Osteoblast (primary cell): ENCODE results near the gene ABCF2. TPM values are rescaled to one million over a fixed set of nuclear protein-coding genes. Genes with fewer than 3 reads are reported as not detected.
A peak's percentile ranks its signal among the peaks of the same experiment; 100 is the strongest.

Experiments
- DNase-seq: peaks from one replicate; pipeline ENCODE4 v3.0.0; 2011; ENCODE audit warnings: low spot score, mixed read lengths; ENCODE audit not compliant: insufficient read length; ENCODE audit errors: missing footprints
- H2AFZ ChIP-seq: 2 replicates; pipeline ENCODE4 v1.6.0; 2011; ENCODE audit warnings: mild to moderate bottlenecking, low read length
- H3K27ac ChIP-seq: 2 replicates; pipeline ENCODE4 v1.5.1; 2011; ENCODE audit warnings: mild to moderate bottlenecking, low read depth, low read length, moderate library complexity
- H3K27me3 ChIP-seq: 2 replicates; pipeline ENCODE4 v1.6.0; 2012; ENCODE audit warnings: mild to moderate bottlenecking, control low read depth, inconsistent platforms, low read length, moderate library complexity; ENCODE audit not compliant: insufficient read depth
- H3K36me3 ChIP-seq: 2 replicates; pipeline ENCODE4 v1.5.1; 2011; ENCODE audit warnings: mild to moderate bottlenecking, low read length, control low read depth, moderate library complexity; ENCODE audit not compliant: insufficient read depth
- H3K4me1 ChIP-seq: 2 replicates; pipeline ENCODE4 v1.5.1; 2011; ENCODE audit warnings: mild to moderate bottlenecking, low read length, control low read depth, moderate library complexity; ENCODE audit not compliant: insufficient read depth
- H3K4me2 ChIP-seq: 2 replicates; pipeline ENCODE4 v1.6.0; 2011; ENCODE audit warnings: mild to moderate bottlenecking, low read length; ENCODE audit not compliant: insufficient read depth
- H3K4me3 ChIP-seq: fragments of 200-600 bp; sonication (generic); 3 replicates; pipeline ENCODE4 v1.5.1; 2012; ENCODE audit warnings: mild to moderate bottlenecking, low read length, inconsistent platforms; ENCODE audit not compliant: insufficient read depth
- H3K79me2 ChIP-seq: 2 replicates; pipeline ENCODE4 v1.6.0; 2012; ENCODE audit warnings: mild to moderate bottlenecking, low read length, control low read depth, inconsistent platforms; ENCODE audit not compliant: insufficient read depth
- H3K9me3 ChIP-seq: 2 replicates; pipeline ENCODE4 v1.5.1; 2011; ENCODE audit warnings: low read depth, low read length, control low read depth
- H4K20me1 ChIP-seq: 2 replicates; pipeline ENCODE4 v1.6.0; 2012; ENCODE audit warnings: mild to moderate bottlenecking, low read length, control low read depth; ENCODE audit not compliant: insufficient read depth
- CTCF ChIP-seq: IDR thresholded peaks from 2 replicates; pipeline ENCODE4 v1.5.1; 2011; ENCODE audit warnings: mild to moderate bottlenecking, low read depth, low read length, moderate library complexity; ENCODE audit errors: extremely low read depth
- total RNA-seq: library from RNA; depleted of rRNA; stranded (reverse); fragments of >200 nt; gene quantifications from 2 replicates; pipeline ENCODE4 v1.2.3, GENCODE V29; 2012

ABCF2 gene
- total RNA-seq, 1 donor: 65.9 TPM

DNA sequence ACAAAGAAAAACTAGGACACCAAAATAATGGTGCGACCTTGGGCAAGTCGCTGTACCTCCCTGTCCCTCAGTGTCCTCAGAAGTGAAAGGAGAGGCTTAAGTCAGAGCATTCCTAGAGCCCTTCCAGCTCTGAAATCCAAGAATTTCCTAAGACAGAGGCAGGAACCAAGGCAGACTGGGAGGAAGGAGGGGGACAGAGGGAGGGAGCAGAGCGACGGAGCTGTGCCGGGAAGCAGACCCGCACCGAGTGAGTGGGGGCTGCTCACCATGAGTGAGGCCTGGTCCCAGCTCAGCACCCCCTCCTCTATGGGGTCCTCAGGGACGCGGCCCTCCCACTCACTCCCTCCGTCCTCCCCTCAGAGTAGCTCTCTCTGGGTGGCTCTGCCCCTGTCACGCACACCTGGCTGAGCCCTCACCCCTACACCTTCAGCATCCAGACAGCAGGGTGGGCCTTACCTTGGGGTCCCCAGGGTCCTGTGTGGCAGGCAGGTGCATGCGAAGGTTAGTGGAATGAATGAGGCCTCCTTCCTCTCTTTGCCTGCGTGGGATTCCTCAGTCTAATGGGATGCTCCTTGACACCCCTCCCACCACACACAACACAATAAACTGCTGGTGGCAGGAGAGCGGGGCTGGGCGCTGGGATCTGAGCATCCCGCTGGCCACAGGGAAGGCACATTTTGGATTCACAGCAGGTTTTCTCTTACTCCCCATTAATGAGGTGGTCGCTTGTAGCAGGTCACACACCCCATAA lies 26.1 kb upstream of the ABCF2 start:
- peak; percentile 88 for DNase-seq
- H3K4me2 ChIP-seq: peak overlapping the region; percentile 97
- H3K27ac ChIP-seq: no peak overlapping the region
- peak overlapping the region; percentile 83 for H3K4me3 ChIP-seq
- peaks cover 20% of the 10 kb centered on the region for H3K4me1 ChIP-seq
- H3K36me3 ChIP-seq: no peaks in the 10 kb centered on the region
- H3K79me2 ChIP-seq: peaks cover 3% of the 10 kb centered on the region
- H2AFZ ChIP-seq: no peak overlapping the region
- no peak for TF ChIP-seq CTCF
- no peaks in the 10 kb centered on the region for H3K9me3 ChIP-seq
- no peaks in the 10 kb centered on the region for H4K20me1 ChIP-seq
- H3K27me3 ChIP-seq: peaks cover 10% of the 10 kb centered on the region

DNA sequence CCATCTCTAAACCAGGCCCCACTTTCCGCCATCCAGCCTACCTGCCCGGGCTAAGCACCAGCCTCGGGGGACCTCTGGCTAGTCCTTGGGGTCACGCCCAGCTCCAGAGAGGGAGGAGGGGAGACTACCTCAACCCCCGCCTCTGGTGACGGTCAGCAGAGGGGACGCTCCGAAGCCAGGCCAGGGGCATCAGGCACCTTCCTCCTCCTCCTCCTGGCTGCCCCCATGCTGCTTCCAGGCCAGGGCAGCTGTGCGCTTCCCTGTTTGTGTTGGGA lies 25.5 kb upstream of the ABCF2 start:
- H3K4me1 ChIP-seq: peaks cover 25% of the 10 kb centered on the region
- H3K4me3 ChIP-seq: peak overlapping the region; percentile 83
- TF ChIP-seq CTCF: no peak
- no peaks in the 10 kb centered on the region for H3K36me3 ChIP-seq
- no peak for DNase-seq
- peak overlapping the region; percentile 72 for H3K27ac ChIP-seq
- H3K4me2 ChIP-seq: peak overlapping the region; percentile 97
- peaks cover 9% of the 10 kb centered on the region for H3K79me2 ChIP-seq
- peak overlapping the region; percentile 87 for H2AFZ ChIP-seq
- no peaks in the 10 kb centered on the region for H3K9me3 ChIP-seq
- H4K20me1 ChIP-seq: no peaks in the 10 kb centered on the region
- H3K27me3 ChIP-seq: peaks cover 7% of the 10 kb centered on the region

DNA sequence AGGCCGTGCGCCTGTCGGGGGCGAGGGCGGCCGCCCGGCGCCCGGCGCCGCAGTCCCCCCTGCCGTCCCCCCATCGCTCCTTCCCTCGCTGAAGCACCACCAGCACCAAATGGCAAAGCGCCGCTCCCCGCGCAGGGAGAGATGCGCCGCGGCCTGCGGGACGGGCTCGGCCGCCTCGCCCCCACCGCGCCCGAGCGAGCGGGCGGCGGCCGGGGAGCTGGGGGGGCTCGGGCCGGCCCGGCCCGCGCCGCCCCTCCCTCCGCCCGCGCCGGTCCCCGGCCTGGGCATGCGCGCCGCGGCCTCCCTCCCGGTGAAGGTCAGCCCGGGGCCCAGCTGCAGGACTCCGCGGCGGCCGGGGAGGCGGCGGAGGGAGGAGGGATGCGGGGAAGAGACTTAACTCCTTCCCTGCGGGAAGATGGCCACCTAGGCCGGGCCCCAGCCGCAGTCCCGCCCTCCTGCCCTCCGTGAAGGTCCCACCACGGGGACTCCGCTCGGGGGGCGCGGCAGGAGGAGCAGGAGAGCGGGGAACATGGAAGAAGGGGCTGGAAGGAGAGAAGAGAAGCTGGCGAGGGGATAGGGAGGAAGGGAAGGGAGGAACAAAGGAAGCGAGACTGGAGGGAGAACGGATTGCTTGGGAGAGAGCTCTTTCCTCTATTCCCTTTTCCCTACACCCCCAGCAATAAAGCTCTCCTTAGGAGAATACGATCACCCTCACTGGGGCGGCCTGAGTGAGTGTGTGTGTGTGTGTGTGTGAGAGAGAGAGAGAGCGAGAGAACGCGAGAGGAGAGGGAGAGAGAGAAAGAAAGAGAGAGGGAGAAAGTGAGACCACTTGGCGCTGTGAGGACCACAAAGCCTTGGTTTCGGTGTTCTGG lies 24.9 kb upstream of the ABCF2 start:
- H4K20me1 ChIP-seq: no peaks in the 10 kb centered on the region
- peak overlapping the region; percentile 83 for H3K4me3 ChIP-seq
- H3K9me3 ChIP-seq: no peaks in the 10 kb centered on the region
- TF ChIP-seq CTCF: no peak
- peaks cover 6% of the 10 kb centered on the region for H3K27me3 ChIP-seq
- H3K36me3 ChIP-seq: no peaks in the 10 kb centered on the region
- H3K79me2 ChIP-seq: peaks cover 9% of the 10 kb centered on the region
- peak; percentile 99 for DNase-seq
- H2AFZ ChIP-seq: peak overlapping the region; percentile 87
- H3K4me2 ChIP-seq: peak overlapping the region; percentile 97
- peak overlapping the region; percentile 72 for H3K27ac ChIP-seq
- H3K4me1 ChIP-seq: peaks cover 31% of the 10 kb centered on the region

GRCh38 chr7:151251328-151251688 lies 24.3 kb upstream of the ABCF2 start:
- Histone ChIP-seq H2AFZ (peak overlapping the region; percentile 56), H3K4me2 (peak overlapping the region; percentile 78), H3K9me3 (no peaks in the 10 kb centered on the region), H3K36me3 (no peaks in the 10 kb centered on the region), H3K4me1 (peaks cover 37% of the 10 kb centered on the region), H3K79me2 (peaks cover 10% of the 10 kb centered on the region), H3K4me3 (peak overlapping the region; percentile 83), H4K20me1 (no peaks in the 10 kb centered on the region), H3K27me3 (peaks cover under 1% of the 10 kb centered on the region), H3K27ac (peak overlapping the region; percentile 48)
- no peak for DNase-seq
- no peak for TF ChIP-seq CTCF
